COR-L47 (cell line): Measurements from ENCODE around the gene GMFB.

Experiments used
- DNase-seq: peaks from one replicate; lab custom pipeline; 2025; lab: John Stamatoyannopoulos, UW

Gene GMFB

GRCh38 chr14:54490445-54491175, 1.8 kb upstream of the GMFB start:
- DNase-seq, result no peak

DNA sequence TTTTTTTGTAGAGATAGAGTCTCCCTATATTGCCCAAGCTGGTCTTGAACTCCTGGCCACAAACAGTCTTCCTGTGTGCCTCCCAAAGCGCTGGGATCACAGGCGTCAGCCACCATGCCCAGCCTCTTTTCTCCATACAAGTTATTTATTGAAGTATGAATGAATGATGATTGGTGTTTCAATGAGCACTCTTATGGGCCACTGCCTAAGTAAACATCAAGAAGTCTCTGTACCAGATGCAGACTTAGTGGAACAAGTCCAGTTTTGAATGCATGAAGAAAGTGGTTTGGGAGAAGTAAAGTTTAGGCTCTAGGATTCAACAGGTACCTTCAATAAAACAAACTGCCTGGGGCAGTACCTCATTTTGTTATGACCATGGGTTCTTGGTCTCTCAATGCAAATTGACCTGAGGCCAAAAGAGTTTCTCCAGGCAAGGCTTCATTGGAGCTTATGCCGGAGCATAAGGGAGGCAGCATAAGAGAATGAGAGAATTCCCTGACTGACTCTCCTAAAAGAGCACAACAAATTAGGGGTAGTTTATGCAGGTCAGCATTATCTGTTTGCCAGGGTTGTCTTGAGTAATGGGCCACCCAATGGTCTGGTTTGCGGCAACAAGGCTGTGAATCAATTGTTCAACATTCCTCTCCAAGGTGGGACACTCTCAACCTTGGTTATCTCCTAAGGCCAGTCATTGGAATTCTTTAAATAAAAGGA, 1.1 kb upstream of the GMFB start:
- DNase-seq, result no peak

GRCh38 chr14:54489318-54489683, 521 bp upstream of the GMFB start:
- DNase-seq, result no peak

- DNase-seq, result no peak
Observed at GRCh38 chr14:54488318-54488645, 498 bp downstream of the GMFB start.

DNA sequence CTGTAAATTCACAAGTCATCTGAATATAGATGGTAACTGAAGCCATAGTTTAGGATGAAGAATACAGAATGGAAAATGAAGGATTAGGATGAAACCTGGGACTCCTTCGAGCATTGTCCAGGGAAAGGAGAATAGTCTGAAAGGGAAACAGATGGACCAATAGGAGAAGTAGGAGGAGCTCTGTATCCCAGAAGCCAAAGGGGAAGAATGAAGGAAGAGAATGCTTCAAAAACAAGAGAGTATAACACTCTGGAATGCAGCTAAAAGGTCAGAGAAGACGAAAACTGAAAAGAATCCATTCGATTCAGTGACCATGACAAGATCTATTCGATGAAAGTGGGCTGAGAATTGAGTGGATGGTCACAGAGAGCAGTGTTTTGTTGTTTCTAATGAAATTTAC, 1.0 kb downstream of the GMFB start:
- DNase-seq, result no peak

- no peak for DNase-seq
Observed at GRCh38 chr14:54486685-54487084, 2.1 kb downstream of the GMFB start.

- DNase-seq, result no peak
Observed at GRCh38 chr14:54483846-54484245, 4.9 kb downstream of the GMFB start.

DNA sequence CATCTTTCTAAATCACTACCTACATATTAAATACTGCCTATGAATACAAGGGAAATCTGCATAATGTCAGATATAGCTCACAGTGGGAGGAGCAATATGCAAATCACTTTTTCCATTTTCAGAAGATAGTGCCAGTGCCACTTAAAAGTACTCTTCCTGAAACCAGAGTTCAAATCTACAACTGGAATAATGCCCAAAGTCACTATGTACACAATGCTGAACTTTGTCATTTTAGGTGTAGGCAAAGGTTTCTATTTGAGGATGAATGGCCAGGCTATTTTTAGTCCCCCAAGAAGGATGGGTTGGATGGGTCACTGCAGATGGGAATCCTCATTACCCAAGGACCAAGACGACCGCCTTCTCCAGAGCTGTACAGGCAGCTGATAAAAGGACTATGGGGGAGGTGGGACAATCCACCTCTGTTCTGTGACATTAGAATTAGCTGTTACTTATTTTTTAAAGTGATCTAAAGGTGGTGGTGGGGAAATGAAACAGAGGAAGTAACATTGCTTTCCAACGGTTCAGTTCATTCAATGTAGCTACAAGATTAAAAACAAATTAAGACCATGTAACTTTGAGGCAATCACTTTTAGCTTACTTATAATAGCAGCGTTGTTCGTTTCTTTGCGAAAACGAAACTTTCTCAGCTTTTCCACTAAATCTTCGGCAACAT, 5.6 kb downstream of the GMFB start:
- DNase-seq, result no peak

- no peak for DNase-seq
Observed at GRCh38 chr14:54481695-54482094, 7.1 kb downstream of the GMFB start.

DNA sequence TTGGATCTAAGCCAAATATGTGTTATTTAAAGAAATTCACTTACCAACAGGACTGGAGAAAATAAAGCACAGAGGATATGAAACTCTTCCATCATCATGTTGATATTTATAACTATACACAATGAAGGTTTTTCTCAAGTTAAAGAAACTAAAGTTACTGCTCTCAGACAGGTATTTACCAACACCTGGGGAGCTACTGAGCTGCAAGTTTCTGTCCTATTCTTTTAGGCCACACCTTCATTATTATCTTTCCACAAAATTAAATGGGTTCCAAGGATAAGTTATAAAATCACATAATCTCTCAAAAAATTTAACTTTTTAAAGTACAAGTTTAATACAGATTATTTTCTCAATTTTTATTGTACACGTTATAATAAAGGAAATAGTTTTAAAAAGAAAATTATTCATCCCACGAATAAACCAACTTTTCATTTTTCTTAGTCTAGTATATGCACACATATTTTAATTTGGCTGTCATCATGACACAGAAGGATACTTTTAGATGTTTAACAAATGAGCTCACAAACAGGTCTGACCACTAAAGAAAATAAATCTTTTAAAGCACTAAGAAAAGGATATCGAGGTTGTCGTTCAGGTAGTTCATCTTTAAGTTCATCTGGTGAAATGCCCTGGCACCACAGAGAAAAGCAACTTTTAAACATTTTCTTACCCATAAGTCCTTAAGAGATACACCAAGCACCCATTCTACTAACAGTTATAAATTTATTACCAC, 7.8 kb downstream of the GMFB start:
- no peak for DNase-seq

DNA sequence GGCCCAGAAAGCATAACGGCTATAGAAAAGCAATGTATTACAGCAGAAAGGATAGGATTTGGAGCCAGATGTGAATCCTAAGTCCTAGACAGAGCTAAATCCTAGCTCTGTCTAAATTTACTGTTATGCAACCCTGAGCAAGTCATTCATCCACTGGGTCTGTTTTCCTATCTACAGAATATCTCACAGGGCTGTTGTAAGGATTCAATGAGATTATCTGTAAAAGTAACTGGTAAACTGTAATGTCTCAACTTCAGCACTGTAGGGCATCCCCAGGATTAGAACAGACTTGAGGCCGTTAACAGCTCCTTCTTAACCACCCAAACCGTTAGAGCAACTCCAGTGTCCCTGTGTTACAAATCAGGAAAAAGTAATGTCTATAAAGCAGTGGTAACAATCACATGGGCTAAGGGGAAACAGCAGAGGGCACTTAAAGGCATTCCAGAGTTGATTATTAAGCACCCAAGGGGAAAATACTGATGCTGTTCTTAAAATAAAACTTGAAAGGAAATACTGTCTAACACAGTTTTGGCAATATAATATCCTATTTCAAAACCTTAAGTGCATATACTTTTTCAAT, 10.1 kb downstream of the GMFB start:
- DNase-seq, result no peak

GRCh38 chr14:54475911-54476310, 12.9 kb downstream of the GMFB start:
- DNase-seq, result no peak

GRCh38 chr14:54475187-54475899, 13.4 kb downstream of the GMFB start:
- DNase-seq, result no peak

- no peak for DNase-seq
Observed at GRCh38 chr14:54474232-54474793, 14.5 kb downstream of the GMFB start.

GRCh38 chr14:54472315-54472714, 16.5 kb downstream of the GMFB start:
- no peak for DNase-seq

DNA sequence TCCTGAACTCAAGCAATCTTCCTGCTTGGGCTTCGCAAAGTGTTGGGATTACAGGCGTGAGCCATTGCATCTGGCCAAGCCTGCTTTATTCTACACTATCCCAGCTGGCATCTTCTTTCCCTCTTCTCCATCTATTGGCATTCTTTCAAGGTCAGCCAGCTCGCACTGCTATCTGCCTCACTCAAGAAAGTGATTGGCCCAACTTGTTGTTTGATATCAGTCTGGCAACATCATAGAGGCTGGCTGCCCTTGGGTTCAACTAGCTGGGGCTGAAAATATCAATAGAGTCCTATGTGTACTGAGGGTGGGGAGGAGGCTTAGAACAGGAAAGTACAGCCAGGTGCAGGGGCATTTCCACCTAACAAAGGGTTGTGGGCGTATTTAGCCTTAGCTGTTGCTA, 17.1 kb downstream of the GMFB start:
- no peak for DNase-seq

DNA sequence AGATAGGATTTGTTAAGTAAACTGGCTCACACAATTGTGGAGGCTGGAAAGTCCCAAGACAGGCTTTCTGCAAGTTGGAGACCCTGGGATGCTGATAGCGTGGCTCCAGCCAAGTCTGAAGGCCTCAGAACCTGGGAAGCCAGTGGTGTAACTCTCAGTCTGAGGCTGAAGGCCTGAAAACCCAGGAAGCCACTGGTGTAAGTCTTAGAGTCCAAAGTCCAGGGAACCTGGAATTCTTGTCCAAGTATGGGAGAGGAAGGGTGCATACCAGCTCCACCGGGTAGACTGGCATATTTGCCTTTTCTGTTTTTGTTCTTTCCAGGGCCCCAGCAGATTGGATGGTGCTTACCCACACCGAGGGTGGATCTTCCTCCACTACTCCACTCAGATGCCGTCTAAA, 18.1 kb downstream of the GMFB start:
- no peak for DNase-seq

GRCh38 chr14:54467280-54467679, 21.5 kb downstream of the GMFB start:
- DNase-seq, result no peak

- DNase-seq, result no peak
Observed at GRCh38 chr14:54465654-54466053, 23.1 kb downstream of the GMFB start.

DNA sequence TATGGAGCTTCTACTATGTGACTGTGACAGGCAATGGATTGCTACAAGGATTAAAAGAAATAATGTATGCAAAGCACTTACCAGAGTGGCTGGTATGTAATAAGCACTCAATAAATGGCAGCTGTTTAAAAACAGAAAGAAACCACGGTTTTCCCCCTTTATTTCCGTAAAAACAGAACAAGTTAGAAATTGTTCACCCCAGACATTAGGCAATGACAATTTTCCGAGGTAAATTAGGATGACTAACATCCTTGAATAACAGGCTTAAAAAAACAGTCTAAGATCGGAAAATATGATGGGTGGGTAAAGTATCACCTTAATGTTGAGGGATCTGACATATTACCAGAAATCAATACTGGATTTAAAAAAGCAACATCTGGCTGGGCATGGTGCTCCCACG, 26.7 kb downstream of the GMFB start:
- DNase-seq, result no peak

- no peak for DNase-seq
Observed at GRCh38 chr14:54459106-54459505, 29.7 kb downstream of the GMFB start.
